CD4-positive, alpha-beta T cell treated with Interleukin-10 for 1 hour (primary cell): ENCODE measurements around the gene EFEMP1.

Source experiments
- DNase-seq: peaks from one replicate; pipeline ENCODE4 v3.0.0-alpha.2; 2020

Gene EFEMP1

GRCh38 chr2:55923091-55923981 is at the start of gene EFEMP1:
TSS of gene EFEMP1 (minus strand) at chr2:55923782. CDS start at chr2:55922440, 1,342 bp downstream.
- no peak for DNase-seq

DNA sequence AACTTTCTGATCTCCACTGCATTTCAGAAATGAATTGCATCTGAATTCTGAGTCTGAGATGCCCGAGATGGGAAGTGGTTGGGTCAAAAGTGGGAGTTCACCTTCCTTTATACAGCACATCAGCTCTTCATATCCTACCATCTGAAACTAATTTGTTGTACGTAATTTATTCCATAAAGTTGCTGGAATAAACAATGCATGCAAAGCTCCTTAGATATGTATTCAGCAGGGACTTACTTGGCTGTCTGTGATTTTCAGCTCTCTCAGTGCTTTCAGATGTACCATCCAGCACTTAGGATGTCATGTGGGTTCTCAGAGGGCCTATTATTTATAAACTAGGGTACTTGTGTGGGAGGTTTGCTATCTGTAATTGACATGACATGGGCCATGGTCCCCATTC is 46.9 kb upstream of the EFEMP1 start:
- DNase-seq = no peak

DNA sequence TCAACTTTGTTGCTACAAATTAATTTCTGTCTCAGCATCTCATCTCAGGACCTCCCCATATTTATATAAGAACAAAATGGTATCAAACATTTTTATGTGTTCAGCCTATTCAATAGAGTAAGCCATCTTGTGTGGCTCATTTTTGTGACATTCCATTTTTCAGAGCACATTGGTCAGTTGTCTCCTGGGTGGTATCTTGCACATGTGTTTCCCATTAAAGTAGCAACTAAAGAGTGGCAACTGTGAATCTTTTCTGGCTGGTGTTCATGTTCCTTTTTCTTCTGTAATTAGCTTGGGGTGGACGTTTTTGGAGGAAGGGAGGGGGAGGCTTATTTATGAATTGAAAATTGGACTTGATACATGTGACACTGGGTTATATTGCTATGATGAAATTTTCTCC is 45.4 kb upstream of the EFEMP1 start:
- no peak for DNase-seq

- DNase-seq = no peak
Observed at GRCh38 chr2:55966401-55967118, 43.0 kb upstream of the EFEMP1 start.

DNA sequence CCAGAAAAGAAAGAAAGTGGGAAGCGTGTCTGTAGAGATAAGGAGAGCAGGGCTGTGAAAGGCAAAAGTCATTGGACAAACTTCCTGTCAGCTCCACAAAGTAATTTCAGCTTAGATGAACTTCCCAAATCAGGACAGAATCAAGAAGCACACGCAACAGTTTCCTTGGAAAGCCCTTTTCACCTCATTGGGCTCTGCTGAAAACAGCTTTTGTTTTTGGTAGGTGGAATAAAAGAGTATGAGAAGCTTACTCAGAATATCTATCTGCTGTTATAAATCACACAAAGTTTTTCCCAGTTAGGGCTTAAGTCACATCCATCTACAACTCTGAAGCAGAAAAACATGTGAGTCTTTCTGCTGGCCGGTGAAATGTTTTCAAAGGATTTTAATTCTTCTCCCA is 42.4 kb upstream of the EFEMP1 start:
- DNase-seq = no peak

- no peak for DNase-seq
Observed at GRCh38 chr2:55965276-55965675, 41.7 kb upstream of the EFEMP1 start.

DNA sequence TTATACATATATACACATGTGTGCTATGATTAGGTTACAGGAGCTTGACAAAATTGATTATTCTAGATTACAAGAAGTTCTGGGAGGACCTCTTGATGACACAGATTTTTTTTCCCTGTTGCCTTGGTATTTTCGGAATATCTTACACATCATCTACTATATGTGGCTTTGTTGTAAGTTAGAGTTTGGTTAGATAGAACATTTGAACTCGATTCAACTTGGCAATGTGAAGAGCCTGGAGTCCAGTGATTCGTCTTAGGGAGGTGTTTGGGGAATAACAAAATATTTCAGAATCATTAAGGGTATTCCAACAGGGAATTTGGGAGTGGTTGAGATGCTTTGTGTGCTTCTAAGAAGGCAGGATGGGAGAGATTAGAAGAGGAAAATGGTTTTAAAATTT is 39.3 kb upstream of the EFEMP1 start:
- DNase-seq = no peak

- DNase-seq = no peak
Observed at GRCh38 chr2:55961318-55961911, 37.8 kb upstream of the EFEMP1 start.

DNA sequence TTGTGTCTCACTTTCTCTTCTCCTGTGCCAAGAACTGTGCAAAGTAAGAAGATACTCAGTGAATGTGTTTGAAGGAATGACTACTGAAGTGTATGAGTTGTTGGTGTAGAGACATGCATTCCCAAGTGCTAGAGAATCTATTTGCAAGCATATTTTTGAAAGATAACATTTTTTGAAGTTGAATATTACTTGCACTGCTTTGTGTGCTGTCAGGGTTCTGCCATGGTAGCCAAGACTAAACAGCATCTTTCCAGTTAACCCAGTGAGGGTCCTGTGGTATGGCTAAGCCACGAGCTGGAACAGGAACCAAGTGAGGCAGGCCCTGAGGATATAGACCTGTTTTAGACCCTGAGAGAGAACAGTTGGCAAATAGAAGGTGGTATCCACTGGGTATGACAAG is 35.2 kb upstream of the EFEMP1 start:
- no peak for DNase-seq

DNA sequence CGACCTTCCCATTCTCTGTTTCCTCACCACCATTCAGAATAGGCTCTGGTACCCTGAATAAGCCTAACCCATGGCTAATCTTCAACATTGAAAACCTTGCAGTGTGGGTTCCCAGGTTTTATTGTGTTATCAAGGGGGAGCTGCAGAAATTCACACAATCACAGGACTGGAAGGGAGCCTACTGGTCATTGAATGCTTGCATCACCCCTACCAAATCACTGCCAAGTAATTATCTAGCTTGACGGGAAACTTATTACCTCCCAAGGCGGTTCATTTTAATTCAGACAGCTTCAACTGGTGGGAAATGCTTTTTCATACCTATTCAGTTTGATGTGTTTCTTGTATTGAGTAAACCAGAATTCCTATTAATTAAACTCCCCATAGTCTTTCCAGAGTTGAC is 33.6 kb upstream of the EFEMP1 start:
- no peak for DNase-seq

DNA sequence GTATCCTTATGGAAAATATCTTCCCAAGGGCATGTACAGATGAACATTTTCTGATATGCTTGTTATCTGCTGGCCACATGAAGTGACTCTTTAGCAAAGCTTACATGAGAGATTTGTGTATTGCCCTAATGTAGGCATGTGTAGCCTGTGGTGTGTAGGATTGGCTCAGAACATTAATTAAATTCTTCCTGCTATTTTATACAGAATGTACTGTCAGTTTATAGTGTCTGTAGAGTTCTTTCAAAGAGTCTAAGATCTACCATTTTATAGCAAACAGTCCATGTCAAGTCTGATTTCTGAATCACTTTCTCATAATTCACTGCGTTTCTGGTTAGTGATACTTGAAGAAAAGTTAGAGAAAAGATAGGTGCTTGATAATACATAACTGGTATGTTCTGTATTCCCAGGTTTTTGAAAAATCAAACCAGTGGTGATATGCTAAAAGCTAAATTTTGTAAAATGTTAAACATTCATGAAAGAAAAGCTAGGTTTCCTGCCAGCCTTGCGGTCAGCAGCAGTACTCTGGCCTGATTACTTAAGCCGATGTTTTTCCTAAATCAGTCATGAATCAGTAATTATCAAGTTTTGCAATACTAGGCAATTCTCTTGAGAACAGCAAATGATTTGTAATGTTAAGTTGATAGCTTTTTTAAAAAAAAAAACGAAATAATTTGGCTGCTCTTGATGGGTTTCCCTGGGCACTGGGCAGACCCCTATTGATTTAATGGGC is 30.9 kb upstream of the EFEMP1 start:
- no peak for DNase-seq

DNA sequence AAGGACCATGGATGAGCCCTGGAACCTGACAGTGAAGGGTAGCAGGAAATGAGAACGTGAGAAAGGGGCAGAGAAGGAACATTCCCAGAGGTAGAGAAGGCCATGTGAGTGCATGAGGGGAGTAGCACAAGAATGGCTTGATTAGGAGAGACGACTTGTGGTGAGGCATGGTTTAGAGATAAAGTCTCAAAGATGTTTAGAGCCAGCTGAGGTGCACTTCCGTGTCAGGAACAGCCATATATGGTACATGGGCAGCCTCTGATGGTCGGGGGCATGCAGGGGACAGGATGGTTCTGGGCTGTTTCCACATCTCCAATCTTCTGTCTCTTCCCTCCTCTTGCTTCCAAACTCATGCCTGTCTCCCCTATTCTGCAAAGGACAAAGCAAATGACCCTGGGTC is 28.8 kb upstream of the EFEMP1 start:
- DNase-seq = no peak

DNA sequence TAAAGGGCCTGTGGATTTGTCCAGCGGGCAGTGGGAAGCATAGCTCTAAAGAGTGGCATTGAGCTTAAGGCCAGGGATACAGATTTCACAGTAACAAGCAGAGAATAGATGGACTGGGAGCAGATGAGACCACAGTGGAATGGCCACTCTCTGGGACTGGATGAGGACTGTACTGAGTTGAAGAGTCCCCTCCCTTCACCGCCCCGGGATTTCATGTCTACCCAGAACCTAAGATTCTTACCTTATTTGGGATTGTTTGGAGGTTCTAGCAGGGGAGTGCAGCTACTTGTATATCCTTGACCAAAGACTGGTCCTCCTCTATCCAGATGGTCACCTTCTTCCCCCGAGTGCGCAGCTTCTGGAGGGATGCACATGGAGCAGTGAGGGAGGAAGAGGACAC is 28.0 kb upstream of the EFEMP1 start:
- DNase-seq = no peak

DNA sequence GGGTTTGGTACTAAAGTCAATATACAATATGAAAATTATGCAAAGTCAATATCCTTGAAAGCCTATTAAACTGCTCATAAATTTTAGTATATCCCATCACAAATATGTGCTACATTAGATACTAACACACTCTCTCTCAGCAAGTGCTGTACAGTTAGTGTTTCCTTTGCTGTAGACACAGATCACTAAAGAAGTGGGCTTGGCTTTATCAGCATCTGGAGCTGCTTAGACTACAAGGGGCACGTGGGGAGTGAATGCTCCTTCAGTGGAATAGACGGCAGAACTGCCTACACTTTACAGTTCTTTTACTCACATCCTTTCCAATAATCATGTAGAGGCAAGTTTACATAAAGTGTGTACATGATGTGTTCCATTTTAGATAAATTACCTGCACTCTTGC is 26.0 kb upstream of the EFEMP1 start:
- no peak for DNase-seq

- DNase-seq = no peak
Observed at GRCh38 chr2:55949211-55949610, 25.6 kb upstream of the EFEMP1 start.

DNA sequence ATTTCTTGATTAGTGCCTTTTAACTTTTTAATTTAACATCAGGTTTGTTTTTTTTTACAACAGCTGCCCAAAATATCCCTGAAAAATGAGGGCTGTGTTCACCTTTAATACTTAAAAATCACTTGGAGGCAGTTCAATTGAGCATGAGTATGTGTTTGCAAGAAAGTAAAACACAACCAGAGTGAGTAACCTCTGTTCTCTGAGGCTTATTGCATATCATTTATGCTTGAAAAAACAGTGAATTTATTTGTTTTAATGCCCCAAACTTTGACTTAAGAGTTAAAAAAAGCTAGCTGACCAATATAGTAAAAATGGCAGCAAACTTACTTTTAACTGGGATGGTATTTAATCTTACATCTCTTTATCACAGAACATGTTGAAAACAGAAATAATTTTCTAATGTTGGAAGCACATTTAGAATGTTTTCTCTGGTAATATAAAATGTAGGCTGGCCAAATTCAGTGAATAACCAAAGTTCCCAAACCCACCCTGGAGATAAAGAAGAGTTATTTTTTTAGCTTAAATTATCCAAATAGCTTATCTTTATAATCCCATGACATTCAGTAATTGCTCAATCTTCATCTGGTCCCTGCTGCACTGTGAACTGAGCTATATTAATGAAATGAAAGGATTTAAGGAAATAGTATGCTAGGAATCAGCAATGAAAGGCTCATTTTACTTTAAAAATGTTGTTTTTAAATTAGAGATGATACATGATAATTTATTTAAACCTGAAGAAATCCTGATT is 24.8 kb upstream of the EFEMP1 start:
- DNase-seq = no peak

GRCh38 chr2:55947752-55948151 is 24.2 kb upstream of the EFEMP1 start:
- DNase-seq = no peak

GRCh38 chr2:55946793-55947192 is 23.2 kb upstream of the EFEMP1 start:
- DNase-seq = no peak

- DNase-seq = no peak
Observed at GRCh38 chr2:55943466-55943865, 19.9 kb upstream of the EFEMP1 start.

DNA sequence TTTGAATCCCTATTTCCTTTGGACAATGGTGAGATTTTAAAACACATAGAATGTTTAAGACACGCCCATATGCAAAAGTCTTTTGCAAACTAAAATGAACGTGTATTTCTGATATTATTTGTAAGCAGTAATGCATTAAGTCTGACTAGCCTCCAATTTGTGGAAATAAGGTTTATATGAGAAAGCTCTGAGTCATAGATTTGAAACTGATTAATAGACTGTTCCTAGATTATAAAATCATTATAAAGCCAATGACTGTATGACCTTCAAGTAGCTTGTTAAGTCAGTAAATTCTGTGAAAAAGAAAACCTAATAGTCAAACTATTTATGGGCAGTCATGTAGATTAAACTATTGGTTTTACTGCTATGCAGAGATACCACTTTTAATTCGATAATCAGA is 12.8 kb upstream of the EFEMP1 start:
- no peak for DNase-seq

- no peak for DNase-seq
Observed at GRCh38 chr2:55934337-55934736, 10.8 kb upstream of the EFEMP1 start.

DNA sequence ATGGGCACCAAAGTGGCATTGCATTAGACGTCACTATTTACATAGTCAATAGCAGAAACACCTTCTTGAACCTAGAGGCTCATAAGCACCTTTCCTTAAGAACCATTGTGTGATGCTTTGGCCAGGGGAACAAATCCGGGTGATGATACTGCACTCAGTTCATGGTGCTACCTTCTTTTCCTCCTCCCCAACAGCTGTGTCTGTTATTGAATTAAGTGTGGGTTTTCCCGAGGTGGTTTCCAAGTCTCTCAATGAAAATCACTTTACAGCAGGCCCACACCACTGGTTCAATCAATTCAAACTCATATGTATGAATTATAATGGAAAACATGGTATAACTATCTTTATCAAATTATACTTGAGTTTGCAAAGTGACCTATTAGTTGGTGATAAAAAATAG is 9.3 kb upstream of the EFEMP1 start:
- no peak for DNase-seq

DNA sequence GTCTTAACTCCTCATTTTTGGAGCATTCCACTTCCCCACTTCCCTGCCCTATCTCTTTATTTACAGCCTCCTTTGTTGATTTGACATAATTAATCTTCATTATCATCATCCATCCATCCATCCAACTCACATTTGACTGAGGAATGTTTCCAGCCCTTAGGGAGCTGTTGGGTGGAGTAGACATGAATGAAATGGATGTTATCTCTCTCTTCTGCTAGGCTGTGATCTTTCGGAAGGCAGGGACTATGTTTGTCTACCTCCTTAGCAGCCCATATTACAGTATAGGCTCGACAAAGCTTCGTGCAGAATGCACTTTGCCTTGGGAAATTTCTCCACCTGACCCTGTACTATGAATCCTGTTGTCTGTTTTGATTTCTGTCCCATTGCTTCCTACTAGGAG is 7.7 kb upstream of the EFEMP1 start:
- DNase-seq = no peak
